ENCODE data around the gene MAGI1.

The MAGI1 gene

DNA sequence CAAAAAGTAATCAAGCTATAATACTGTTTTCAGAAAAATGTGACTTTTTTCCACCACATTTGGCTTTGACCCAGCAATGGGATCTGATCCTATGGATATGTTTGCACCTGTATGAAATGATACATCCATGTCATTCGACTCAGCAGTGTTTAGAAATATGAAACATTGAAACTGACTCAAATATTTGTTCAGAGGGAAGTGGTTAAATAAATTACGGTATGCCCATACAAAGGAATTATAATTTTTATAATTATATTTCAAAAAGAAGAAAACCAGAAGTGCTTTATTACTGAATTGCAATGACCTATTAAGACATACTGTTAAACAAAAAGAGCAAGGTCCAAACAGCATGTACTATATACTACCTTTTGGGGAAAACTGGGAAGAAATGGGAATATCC lies 546.5 kb downstream of the MAGI1 start:
- no peak for DNase-seq

DNA sequence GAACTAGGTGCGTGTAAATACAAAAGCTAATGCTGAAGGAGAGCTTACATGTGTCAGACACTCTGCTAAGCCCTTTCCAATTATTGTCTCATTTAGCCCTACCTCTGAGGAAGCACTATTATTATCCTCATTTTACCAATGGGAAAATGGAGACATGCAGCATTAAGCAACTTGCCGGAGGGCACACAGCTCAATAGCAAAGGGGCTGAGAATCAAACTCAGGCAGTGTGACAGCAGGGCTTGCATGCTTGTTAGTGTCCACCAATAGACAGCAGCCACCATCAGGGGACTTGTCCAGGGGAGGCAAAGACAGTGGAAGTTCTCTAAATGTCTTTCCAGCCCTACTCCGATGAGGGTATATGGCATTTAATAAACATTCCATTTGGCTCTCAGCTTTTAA lies 548.6 kb downstream of the MAGI1 start:
- no peak for DNase-seq

DNA sequence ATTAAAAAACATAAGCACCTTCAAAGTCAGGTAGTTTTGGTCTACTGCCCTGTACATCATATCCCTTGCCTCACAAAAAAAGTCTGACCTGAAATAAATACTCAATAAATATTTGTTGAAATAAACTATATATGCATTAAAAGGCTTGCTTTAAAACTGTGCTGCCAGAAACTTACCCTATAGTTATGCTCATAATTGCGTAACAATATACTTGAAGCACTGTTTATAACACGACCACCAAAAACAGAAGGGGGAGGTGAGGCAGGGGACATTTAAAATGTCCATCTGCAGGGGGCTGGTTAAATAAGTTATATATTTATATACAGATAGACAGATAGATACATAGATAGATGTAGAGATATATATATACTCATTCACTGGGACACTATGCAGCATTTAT lies 549.5 kb downstream of the MAGI1 start:
- DNase-seq, result no peak

DNA sequence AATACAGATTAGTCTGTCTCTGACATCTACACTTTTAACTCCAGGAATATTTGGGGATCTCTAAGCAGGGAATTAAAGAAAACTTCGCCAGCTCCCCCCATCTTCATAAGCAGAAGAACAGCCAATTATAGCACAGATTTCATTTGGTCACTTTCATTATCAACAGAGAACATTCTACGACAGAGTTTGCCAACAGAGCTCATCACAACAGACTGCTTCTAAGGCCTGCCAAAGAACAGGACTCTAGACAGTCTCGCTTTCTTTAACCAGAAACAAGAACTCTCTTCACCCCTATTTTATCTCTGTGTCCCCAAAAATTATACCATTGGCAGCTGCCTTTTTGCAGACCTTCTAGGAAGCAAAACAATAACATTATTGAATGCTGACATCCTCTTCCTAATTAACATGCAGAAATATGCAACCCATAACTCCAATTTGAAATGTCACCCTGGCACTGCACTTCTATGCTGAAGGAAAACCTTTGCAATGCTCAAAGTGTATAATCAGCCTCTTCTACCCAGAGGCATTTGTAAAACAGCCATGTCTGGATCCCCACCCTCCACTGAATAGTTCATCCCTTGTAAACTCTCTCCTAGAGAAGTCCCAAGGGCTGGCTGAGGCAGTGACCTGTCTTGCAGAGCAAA lies 552.8 kb downstream of the MAGI1 start:
- DNase-seq, result no peak

DNA sequence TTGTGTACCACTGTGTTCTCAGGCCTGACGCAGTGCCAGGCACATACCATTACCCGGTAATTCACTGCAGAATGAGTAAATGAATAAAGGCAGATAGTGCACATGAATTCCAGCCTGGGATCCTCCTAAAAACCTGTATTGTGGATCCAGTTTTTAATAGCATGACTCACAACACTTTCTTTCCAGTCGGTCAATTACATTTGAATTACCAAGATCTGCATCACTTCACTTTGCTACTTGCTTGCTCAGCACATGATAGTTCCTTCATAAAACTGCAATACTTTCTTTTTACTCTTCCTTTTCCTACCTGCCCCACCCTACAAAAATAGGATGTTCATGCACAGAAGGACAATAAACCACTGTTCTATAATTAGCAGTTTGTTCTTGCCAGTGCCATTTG lies 553.8 kb downstream of the MAGI1 start:
- no peak for DNase-seq

DNA sequence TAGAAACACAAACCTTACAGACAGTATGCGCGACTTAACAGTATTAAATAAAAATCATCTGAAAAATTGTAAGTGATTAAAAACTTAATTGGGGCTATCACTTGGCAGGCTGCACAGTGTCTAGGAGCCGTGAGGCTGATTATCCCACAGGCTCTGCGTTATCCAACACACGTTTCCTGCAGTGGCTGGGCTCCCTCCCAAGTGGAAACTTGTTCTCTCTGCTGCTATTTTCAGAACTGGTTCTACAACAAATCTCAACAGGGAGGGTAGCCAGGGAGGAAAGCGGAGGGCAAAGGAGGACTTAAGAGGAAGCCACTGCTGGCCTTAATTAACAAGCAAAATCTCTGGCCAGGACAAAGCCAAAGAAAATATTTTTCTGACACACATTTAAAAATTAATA lies 555.2 kb downstream of the MAGI1 start:
- DNase-seq, result no peak

DNA sequence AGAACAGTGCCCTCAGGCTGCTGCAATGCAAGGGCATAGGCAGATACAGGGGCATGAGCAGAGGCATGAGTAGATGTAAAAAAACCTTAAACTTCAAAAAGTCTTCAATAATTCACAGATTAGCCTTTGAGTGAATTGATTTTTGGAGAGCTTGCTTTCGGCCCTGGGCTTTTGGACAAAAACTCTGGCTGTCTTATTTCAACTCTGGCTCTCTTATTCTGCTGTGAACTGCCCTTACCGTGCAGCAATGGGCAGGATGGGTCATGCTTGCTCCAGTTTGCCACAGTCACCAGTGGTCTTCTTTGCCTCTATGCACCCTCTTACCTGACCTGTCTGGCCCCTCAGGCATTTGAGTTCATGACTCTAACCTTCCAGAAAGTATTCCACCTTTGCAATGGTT lies 555.7 kb downstream of the MAGI1 start:
- no peak for DNase-seq

DNA sequence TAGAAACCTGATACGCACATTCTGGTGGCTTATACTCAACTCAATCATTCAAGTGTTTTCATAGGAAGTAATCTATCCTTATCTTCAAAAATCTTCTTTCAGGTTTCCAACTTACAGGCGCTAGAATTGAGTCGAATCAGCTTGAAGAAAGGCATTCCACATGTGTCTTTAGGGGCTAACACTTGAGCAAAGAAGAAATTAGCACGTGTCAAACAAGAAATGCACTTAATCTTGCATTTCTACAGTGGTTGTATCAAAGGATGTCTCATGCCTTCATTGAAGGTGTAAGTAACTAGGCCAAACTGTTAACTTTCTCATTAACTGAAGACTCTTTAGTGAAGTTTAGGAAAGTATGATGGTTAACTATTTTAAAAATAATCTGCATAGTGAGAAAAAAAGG lies 557.6 kb downstream of the MAGI1 start:
- no peak for DNase-seq

DNA sequence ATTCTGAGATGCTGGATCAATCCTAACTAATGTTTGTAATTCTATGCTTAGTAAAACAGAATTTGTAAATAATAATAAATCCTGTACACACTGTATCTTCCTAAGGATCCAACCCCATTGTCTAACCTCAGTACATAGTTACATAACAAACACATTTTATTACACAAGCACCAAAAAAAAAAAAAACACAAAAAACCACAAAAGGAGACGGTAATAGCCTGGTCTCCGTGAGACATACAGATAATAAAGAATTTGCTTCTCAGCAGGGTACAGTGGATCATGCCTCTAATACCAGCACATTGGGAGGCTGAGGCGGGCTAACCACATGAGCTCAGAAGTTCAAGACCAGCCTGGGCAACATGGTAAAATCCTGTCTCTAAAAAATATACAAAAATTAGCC lies 558.7 kb downstream of the MAGI1 start:
- no peak for DNase-seq

DNA sequence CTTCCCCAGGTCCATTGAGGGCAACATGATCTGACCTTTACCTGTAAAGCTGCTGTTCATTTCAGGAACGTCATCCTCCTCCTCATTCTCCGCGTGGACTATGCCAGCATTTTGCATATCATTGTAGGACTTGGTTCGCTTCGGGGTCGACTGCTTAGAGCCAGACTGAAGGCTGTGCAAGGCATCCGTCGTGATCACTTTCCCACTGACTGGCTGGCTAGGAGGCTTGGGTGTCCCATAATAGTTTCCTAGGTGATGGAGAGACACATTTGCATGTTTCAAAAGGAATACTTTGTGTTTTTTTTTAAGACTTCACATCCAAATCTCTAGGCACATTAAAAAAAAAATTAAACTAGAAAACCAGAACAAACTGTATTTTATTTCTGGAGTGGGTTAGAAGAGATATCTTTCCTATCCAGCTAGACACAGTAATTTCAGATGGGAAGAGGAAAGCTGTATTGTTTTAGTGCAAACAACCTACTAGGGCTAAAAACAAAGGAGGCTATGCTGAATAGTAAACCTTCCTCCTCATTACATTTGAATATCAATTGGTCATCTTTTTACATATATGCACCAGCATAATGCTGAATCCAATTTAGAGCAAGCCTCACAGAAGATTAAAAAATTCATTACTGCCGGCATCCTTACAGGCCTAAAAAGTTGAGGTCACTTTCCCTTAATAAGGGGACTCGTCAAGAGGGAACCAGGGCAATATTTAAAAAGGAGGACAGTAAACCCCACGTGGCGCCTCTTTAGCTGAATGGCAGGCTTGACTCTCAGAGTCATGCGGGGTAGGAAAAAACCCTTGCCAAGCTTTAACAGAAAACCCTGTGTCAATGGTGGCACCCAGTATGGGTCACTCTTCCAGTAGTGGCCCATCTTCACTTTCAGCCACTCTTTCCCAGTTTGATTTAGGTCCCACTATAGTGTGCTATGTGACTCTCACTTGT lies 559.9 kb downstream of the MAGI1 start:
- DNase-seq, result no peak

DNA sequence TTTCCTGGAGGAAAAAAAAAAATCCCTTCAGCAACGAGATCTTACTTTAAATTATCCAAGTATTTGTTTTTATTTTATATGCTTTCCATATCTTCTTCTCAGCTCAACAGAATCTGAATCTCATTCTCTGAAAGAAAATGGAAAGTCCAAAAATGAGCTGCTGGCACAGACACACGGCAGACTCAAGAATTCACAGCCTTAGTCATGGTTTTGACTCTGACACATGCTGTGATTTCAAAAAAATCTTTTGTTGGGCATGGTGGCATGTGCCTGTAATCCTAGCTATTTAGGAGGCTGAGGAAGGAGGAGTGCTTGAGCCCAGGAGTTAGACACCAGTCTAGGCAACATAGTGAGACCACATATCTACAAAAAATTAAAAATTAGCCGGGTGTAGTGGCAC lies 565.0 kb downstream of the MAGI1 start:
- DNase-seq, result no peak

DNA sequence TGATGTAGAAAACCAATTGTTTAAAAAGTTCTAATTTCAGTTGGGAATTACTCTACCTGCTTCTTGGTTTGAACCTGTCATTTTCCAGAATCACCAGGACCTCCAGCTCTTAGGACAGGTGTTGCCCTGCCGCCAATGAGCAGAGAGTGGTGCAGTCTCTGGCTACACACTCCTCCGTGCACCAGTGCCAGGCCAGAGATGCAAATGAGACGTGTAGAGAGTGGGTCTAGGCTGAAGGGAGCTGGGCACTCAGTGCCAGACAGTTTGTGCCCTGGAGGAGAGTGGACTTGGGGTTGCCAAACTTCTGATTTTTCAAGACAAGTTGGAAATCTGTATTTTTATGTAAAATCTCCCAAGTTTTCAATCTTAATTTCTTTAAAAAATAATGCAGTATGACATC lies 566.2 kb downstream of the MAGI1 start:
- DNase-seq, result no peak

DNA sequence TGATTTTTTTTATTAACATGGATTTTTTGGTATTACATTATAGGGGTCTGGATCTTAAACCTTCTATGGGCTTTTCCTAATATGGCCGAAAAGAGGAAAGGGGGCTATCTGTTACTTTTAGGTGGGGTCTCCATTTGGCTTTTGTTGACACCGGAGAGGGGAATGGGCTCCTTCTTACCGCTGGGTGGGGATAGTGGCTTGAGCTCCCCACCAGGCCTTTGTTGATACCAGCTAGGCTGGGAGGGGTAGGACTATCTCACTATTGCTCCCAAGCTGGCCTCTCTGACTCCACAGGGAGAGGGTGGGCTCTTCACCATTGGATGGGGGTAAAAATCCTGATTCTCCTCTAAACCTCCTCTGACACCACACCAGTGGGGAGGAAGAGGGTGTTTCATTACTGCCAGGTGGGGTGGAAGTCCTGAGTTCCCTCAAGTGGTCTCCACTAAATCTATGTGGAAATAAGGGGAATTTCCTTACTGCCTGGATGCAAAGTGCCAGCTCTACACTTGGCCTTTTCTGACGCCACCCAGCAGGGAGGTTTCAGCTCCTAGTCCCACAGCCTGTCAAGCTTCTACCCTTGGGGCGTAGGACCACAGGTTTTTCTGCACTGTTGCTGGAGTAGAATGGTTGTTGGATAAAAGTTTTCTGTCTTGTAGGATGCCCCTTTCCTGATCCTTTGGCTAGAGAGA lies 572.3 kb downstream of the MAGI1 start:
- no peak for DNase-seq

DNA sequence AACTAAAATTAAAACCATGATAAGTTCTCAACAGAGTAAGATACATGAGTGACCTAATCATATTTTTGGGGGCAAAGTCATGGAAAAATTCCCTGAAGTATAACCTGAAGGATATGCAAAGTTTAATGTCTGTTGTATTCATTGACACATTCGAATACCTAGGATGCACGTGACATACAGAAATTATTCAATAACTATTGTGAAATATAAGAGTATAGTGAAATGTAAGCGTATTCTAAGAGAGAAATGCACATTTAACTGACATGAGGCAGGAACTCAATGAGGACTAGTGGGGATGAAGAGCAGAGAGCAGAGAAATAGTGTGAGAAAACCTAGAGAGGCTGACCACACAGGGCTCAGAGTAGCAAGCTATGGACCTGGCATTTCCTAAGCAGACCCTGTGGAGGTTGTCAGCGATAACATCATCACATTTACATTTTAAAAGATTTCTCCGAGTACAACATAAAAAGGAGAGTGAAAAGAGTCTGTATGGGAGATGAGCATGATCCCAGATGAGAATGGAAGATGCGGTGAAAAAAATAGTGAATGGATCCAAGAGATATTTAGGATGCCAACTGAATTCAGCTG lies 588.8 kb downstream of the MAGI1 start:
- no peak for DNase-seq

DNA sequence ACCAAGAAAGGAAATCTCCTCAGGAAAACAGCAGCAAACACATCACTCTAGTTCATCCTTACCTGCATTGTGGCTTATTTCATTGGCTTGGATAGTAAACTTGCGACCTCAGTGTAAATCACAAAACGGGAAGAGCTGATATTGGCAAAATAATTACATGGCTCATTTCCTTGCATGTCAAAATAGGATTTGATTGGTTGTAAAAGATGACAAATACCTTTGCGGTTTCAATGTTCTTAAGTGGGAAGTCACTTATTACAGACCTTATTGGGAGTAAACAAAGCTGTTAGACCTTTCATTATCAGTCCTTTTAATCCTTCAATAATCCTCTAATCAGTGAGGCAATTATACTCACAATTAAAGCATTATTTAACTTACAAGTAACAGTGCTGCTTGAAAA lies 590.6 kb downstream of the MAGI1 start:
- DNase-seq, result no peak

DNA sequence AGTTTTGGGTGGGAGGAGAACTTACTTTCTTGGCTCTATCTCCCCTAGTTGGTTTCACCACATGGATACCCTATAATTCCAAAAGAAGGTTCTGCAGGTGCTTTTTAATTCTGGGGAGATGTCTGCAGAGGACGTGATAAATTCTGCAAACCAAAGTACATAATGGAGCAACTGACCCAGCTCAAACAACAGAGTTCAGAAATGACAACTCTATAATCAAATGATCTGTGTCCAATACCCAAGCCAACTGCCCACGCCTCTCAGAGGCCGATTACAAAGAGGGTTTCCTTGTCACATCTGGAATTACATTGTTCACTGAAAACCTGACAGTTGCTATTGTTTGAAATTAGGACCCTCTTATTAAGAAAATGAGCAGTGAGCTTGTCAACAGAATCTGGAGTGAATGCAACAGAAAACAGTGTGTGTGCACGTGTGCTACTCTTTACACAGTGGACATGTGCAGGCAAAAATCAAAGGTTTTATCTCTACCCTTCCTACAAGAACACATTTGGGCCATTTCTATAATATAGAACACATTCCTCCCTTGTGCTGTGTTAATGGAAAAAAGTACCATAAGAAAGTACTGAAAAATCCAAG lies 593.0 kb downstream of the MAGI1 start:
- DNase-seq, result no peak

DNA sequence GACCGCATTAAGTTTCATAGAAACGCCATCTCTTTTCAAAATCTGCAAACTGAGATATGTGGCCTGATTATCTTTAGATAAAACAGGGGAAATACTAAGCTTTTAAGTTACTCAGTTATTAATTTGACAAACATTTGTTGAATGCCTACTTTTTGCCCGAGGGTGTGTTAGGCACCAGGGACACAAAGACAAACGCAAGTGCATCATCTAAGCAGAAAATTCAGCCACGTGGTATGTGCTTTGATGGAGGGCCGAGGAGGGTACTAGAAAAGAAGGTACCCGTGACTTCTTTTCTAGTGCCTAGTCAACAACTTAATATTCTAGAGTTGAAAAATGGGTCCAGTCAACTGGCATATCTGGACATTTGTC lies 594.3 kb downstream of the MAGI1 start:
- no peak for DNase-seq

DNA sequence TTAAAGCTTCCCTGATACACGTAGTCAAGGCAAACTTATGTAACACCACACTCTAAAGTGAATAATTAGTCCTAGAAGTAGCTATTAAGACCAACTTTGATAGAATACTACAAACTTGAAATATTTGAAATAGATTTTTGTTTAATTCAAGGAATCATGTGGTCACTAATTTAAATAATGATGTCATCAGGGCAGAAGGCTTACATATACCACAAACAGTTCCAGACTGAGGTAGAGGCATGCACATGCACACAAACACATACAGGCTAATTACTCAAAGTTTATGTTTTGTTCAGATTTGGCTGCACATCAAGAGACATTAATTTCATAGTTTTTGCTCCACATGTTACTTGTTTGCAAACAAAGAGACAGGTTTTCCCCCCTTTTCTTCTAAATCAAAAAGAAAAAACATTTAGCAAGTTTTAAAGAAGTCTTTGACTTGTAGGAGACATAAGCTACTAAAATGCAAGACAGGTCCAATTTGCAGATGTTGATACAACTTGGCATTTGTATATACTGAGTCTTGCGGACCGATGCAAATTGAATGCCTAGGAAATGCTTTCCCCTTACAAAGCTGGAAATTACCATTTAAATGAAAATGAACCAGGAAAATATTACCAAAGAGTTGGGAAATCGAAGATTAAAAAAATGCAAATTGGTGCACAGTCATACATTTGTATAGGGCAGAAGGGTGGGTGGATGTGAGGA lies 594.8 kb downstream of the MAGI1 start:
- no peak for DNase-seq

DNA sequence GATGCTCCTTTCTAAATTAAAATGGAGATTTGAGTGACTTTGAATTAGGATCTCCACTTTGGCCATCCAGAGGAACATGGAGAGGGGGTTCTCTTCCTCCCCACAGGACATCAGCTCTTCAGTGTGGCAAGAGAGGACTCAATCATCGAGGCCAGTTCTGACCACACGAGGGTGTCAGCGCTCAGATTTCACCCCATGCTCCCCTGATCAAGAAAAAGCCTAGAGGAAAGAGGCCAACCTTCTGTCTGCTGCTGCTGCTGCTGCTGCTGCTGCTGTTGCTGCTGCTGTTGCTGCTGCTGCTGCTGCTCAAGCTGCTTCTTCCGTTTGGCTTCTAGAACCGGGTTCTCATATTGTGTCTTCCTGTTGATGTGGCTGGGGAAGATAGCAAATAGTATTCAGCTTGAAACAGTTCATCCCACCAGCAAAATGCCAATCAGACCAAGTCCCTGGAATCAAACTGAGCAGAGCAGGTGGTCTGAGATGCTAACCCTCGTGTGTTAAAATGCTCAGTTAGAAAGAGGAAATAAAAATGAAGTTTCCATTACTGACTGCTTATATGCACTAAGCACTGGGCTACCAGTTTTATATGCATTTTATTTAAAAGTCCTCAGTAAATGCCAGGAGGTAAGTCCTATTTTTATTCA lies 599.0 kb downstream of the MAGI1 start:
- DNase-seq, result no peak

DNA sequence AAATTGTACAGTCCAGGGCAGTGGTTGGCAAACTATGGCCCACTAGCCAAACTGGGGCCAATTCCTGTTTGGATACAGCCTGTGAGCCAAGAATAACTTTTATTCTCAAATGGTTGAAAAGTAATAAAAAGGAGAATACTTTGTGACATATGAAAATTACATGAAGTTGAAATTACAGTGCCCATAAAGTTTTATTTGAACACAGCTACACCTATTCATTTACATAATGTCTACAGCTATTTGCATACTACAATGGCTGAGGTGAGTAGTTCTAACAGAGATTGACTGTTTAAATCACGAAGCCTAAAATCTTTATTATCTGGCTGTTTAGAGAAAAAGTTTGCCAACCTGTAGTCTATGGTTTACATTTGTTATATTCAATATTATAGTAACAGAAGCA lies 600.1 kb downstream of the MAGI1 start:
- DNase-seq, result no peak

DNA sequence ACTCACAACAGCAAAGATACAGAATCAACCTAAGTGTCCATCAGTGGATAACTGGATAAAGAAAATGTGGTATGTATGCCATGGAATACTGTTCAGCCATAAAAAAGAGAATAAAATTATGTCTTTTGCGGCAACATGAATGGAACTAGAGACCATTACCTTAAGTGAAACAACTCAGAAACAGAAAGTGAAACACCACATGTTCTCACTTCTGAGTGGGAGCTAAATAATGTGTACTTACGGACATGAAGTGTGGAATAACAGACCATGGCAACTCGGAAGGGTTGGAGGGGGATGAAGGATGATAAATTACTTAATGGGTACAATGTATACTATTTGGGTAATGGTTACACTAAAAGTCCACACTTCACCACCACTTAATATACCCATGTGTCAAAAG lies 600.6 kb downstream of the MAGI1 start:
- DNase-seq, result no peak

DNA sequence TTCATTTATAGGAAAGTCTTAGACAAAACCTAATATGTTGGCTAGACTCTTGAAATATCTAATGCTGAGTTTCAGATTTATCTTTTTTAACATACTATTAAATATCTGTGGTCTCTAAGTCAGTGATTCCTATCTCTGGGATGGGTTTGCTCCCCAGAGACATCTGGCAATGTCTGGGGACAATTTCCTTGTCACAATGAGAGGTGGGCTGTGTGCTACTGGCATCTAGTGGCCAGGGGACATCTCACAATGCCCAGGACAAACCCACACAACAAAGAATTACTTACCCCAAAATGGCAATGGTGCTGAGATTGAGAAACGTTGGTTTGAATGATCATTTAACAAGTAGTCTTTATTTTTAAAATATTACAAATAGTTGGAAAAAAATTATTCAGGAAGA lies 602.1 kb downstream of the MAGI1 start:
- DNase-seq, result no peak
